ENCODE data around the gene LCLAT1. TPM values are rescaled to one million over a fixed set of nuclear protein-coding genes. Genes with fewer than 3 reads are reported as not detected.

LCLAT1 gene
- total RNA-seq, 1 donor from 2014 or later: 16.5 TPM

- no peak overlapping the region for H3K4me3 ChIP-seq
- ATAC-seq: peak; percentile 46
Measured at GRCh38 chr2:30678410-30679137, 231.5 kb downstream of the LCLAT1 start.

GRCh38 chr2:30679426-30680088, 232.5 kb downstream of the LCLAT1 start:
- ATAC-seq: no peak
- Histone ChIP-seq H3K9me3 (no peaks in the 10 kb centered on the region), H3K4me1 (no peaks in the 10 kb centered on the region), H3K4me3 (no peak overlapping the region), H3K36me3 (no peaks in the 10 kb centered on the region), H3K27me3 (no peaks in the 10 kb centered on the region), H3K27ac (no peak overlapping the region)
- intact Hi-C loops (cut with DNase I): no loop called here
- TF ChIP-seq CTCF (IDR thresholded peaks at IDR 0.05): no peak
- DNase-seq: peak; percentile 30

More at GRCh38 chr2:30678410-30679137, 231.5 kb downstream of the LCLAT1 start:
- Histone ChIP-seq H3K9me3 (no peaks in the 10 kb centered on the region), H3K36me3 (no peaks in the 10 kb centered on the region), H3K27ac (no peak overlapping the region), H3K27me3 (no peaks in the 10 kb centered on the region), H3K4me1 (no peaks in the 10 kb centered on the region)
- DNase-seq: peak; percentile 27
- TF ChIP-seq CTCF (IDR thresholded peaks at IDR 0.05): no peak
- intact Hi-C loops (cut with DNase I): no loop called here

- no peak overlapping the region for H3K27ac ChIP-seq
- no peaks in the 10 kb centered on the region for H3K36me3 ChIP-seq
- H3K4me3 ChIP-seq: no peak overlapping the region
- TF ChIP-seq CTCF (IDR thresholded peaks at IDR 0.05): no peak
- H3K27me3 ChIP-seq: no peaks in the 10 kb centered on the region
- intact Hi-C loops (cut with DNase I): no loop called here
- no peaks in the 10 kb centered on the region for H3K4me1 ChIP-seq
- DNase-seq (peak; percentile 15), ATAC-seq (no peak)
- H3K9me3 ChIP-seq: no peaks in the 10 kb centered on the region
Measured at GRCh38 chr2:30680121-30680520, 233.1 kb downstream of the LCLAT1 start.

GRCh38 chr2:30681022-30681421, 234.0 kb downstream of the LCLAT1 start:
- ATAC-seq (no peak), DNase-seq (no peak)
- Histone ChIP-seq H3K27ac (no peak overlapping the region), H3K27me3 (no peaks in the 10 kb centered on the region), H3K4me3 (no peak overlapping the region), H3K9me3 (no peaks in the 10 kb centered on the region), H3K36me3 (no peaks in the 10 kb centered on the region), H3K4me1 (no peaks in the 10 kb centered on the region)
- intact Hi-C loops (cut with DNase I): no loop called here
- TF ChIP-seq CTCF (IDR thresholded peaks at IDR 0.05): no peak

GRCh38 chr2:30683236-30683956, 236.3 kb downstream of the LCLAT1 start:
- intact Hi-C loops (cut with DNase I): no loop called here
- Histone ChIP-seq H3K36me3 (no peaks in the 10 kb centered on the region), H3K4me1 (no peaks in the 10 kb centered on the region), H3K9me3 (no peaks in the 10 kb centered on the region), H3K27ac (no peak overlapping the region), H3K4me3 (no peak overlapping the region), H3K27me3 (no peaks in the 10 kb centered on the region)
- ATAC-seq: no peak
- DNase-seq: no peak
- no peak for TF ChIP-seq CTCF (IDR thresholded peaks at IDR 0.05)

All from upper lobe of right lung (tissue), 1 donor.